ENCODE results near the gene FAM117B.

FAM117B gene

DNA sequence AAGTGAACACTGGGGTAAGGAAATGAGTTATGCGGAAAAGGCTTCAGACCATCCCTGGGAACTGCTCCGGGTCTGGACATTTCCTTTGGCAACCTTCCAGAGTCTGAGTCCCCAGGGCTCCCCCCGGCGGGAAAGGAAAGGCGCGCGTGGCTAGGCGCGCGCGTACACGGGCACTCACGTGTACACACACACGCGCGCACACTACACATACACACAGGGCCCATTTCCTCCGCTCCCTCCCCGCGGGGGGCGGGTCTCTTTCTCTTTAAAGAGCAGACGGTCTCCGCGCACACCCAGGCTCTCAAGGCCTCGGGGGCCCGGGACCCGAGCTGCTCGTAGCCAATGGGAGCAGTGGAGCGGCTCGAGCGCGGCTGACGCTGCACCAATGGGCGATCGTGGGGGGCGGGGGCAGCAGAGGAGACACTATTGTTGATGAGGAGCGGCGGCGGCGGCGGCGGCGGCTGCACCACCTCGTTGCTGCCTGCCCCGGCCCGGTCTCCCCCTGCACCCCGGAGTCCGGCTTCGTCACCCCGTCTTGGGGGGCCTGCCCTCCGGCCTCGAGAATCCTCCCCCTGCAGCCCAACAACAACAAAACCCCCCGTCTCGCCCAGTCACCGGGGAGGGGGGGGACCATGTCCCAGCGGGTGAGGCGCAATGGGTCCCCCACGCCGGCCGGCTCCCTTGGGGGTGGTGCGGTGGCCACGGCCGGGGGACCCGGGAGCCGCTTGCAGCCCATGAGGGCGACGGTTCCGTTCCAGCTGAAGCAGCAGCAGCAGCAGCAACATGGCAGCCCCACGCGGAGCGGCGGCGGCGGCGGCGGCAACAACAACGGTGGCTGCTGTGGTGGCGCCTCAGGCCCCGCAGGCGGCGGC, at the start of gene FAM117B:
Gene FAM117B (plus strand): TSS at position 414 of the 872 bp plus-strand sequence. CDS start 219 bp downstream, at position 633.
- DNase-seq (ENCODE audit: extremely low read depth, low read depth): peak; percentile 79
- TF ChIP-seq, protein P1, sequence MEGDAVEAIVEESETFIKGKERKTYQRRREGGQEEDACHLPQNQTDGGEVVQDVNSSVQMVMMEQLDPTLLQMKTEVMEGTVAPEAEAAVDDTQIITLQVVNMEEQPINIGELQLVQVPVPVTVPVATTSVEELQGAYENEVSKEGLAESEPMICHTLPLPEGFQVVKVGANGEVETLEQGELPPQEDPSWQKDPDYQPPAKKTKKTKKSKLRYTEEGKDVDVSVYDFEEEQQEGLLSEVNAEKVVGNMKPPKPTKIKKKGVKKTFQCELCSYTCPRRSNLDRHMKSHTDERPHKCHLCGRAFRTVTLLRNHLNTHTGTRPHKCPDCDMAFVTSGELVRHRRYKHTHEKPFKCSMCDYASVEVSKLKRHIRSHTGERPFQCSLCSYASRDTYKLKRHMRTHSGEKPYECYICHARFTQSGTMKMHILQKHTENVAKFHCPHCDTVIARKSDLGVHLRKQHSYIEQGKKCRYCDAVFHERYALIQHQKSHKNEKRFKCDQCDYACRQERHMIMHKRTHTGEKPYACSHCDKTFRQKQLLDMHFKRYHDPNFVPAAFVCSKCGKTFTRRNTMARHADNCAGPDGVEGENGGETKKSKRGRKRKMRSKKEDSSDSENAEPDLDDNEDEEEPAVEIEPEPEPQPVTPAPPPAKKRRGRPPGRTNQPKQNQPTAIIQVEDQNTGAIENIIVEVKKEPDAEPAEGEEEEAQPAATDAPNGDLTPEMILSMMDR (IDR thresholded peaks at IDR 0.05; ENCODE audit: low read depth, low read length): no peak

DNA sequence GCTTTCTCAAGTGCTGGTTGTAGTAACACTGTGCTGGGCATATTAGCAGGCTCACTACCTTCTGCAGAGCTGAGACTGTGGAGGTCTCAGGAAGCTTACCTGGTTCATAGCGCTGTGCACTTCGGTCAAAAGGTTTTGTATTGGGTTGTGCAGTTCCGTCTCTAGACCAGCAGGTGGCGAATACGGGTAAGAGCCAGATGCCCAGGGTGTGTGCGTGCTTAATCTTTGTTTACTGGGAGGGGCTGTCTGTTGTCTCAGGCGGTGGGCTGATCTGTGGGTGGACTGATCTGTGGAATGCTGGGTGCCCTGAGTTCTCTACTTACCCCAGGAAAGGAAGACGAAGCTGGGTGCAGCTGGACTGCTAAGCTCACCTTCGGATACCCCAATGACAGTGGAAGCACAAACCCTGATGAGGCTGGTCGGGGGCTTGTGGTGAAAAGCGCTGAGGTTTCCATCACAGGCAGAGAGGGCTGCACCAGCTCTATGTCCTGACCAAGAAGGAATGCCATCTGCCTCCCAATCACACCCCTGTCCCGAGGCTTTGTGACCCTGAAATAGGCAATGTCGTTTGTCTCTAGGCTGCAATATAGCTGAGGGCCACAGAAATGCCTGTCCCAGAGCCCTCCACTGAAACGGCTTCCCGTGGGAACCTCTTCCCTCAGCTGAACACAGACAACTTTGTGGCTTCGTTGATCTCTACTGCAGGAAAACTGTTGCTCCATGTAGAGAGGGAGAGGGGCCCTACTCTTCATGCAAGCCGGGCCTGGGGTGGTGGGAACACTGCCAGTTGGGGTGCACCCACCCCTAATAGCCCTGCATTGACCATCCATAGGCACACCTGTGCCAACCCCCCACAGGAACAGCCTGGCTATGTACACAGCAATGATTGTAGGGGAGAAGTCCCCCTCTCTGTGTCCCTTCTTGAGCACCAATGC, 45.9 kb upstream of the FAM117B start:
- DNase-seq (ENCODE audit: extremely low read depth, low read depth): peak; percentile 23
- TF ChIP-seq, protein P1 (IDR thresholded peaks at IDR 0.05; ENCODE audit: low read depth, low read length): peak; percentile 97

DNA sequence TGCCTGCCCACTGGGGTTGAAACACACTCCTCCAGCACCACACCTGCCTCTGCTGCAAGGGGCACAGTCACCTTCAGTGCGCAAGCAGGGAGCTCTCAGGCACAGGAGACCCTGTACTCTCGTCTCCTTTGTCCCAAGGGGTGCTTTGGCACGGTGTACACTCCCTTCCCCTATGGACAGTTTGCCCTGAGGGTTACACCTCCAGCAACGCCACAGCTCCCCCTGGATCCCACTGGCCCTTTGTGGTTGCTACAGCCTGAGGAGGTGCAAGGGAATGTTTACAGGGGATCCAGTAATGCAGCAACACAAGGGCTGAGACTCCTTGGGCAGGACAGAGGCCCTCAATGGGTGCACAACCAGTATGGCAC, 45.2 kb upstream of the FAM117B start:
- TF ChIP-seq, protein P1 (IDR thresholded peaks at IDR 0.05; ENCODE audit: low read depth, low read length): no peak
- DNase-seq (ENCODE audit: extremely low read depth, low read depth): no peak

DNA sequence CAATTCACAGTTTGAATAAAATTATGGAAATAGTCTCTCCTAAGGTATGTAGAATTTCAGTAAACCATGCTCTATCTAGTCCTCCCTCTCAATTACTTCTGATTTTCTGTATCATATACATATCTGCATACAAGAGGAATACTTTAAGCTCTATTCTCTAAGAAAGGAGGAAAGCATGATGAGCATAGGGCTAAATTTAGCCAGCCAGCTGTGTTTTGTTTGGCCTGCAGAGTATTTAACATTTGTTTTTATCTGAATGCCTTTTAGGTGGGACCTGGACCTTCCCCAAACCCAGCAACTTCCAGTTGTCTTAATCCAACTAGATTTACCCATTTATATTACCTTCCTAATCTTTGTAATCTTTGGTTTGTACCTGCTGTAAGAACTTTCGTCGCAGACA, 42.2 kb upstream of the FAM117B start:
- TF ChIP-seq, protein P1 (IDR thresholded peaks at IDR 0.05; ENCODE audit: low read depth, low read length): no peak
- no peak for DNase-seq (ENCODE audit: extremely low read depth, low read depth)

DNA sequence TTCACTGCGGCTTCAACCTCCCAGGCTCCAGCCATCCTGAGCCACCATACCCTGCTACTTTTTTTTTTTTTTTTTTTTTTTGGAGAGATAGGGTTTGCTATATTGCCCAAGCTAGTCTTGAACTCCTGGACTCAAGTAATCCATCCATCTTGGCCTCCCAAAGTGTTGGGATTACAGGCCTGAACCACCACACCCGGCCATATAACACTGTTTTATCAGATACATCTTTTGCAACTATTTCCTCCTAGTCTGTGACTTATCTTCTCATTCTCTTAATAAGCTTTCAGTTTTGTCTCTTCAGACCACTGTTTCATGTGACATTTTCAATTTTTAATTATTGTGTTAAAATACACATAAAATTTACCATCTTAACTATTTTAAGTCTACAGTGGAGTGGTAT, 35.7 kb upstream of the FAM117B start:
- no peak for DNase-seq (ENCODE audit: extremely low read depth, low read depth)
- TF ChIP-seq, protein P1 (IDR thresholded peaks at IDR 0.05; ENCODE audit: low read depth, low read length): no peak

DNA sequence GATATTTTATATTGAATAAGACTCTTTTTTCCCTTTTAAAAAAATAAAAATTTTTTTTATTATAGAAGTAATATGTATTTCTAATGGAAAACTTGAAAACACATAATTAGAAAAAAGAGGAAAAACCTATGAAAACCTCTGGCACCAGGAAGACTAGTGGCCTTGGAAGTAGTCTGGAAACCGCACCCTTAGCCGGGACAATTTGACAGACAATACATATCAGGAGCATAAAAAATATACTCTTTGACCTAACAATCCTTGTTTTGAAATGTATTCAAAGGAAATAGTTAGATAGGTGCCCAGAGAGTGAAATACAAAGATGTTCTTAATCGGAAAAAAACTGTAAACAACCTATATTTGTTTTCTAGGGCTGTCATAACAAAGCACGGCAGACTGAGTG, 34.9 kb upstream of the FAM117B start:
- no peak for DNase-seq (ENCODE audit: extremely low read depth, low read depth)
- TF ChIP-seq, protein P1 (IDR thresholded peaks at IDR 0.05; ENCODE audit: low read depth, low read length): no peak

DNA sequence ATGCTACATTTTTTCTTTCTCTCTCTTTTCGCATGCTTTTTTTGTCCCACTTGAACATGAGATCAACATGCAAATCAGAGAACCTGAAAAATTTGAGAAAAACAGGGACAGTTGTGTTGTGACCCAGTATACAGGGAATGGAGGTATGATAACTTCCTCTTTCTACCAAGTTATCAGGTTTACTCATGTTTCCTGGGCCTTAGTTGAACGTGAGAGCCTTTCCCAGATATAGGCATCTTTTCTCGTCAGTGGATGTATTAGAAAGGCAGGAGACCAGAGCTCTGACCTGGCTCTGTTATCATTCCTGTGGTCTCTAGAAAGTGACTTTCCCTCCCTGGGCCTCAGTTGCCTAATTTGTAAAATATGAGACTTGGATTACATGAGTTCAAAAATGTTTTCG, 30.1 kb upstream of the FAM117B start:
- DNase-seq (ENCODE audit: extremely low read depth, low read depth): no peak
- TF ChIP-seq, protein P1 (IDR thresholded peaks at IDR 0.05; ENCODE audit: low read depth, low read length): no peak

Measured in AG09319 (cell line).